Ovary (tissue), 9 donors: Measurements from ENCODE around the gene POC1B. TPM values are rescaled to one million over a fixed set of nuclear protein-coding genes. Genes with fewer than 3 reads are reported as not detected.

Experiments used
- DNase-seq, 5 donors: peaks; one replicate each; pipeline ENCODE4 v3.0.0-alpha.2; 2019 to 2020
- H3K27ac ChIP-seq, 2 donors: fragments of 200-600 bp; one replicate each; pipeline versions ENCODE4 v1.5.1 to v1.8.0; 2019 to 2022
- H3K27me3 ChIP-seq: fragments of 200-600 bp; one replicate; pipeline ENCODE4 v1.8.0; 2022
- H3K36me3 ChIP-seq: fragments of 200-600 bp; sonication (generic); one replicate; pipeline ENCODE4 v1.5.1; 2019
- H3K4me1 ChIP-seq: one replicate; pipeline ENCODE4 v1.8.1; 2013; ENCODE audit warnings: mild to moderate bottlenecking, moderate library complexity; ENCODE audit not compliant: insufficient read depth
- H3K4me3 ChIP-seq: fragments of 200-600 bp; sonication (generic); one replicate; pipeline ENCODE4 v1.5.1; 2017
- H3K9me3 ChIP-seq, 2 donors: fragments of 200-600 bp in 1 of 2; sonication (generic) in 1 of 2; one replicate each; pipeline versions ENCODE4 v1.5.1 to v1.8.1; 2013 to 2019; ENCODE audit warnings: mild to moderate bottlenecking in 1 of 2, moderate library complexity in 1 of 2
- CTCF ChIP-seq, 3 donors: fragments of 450-650 bp in 2 of 3; fragments of 200-600 bp in 1 of 3; IDR thresholded peaks; one replicate each; pipeline versions ENCODE4 v1.5.1 to v1.8.0; 2016 to 2022; ENCODE audit warnings: antibody characterized with exemption in 3 of 3, mild to moderate bottlenecking in 1 of 3
- EP300 ChIP-seq: sonication (generic); formaldehyde crosslinking; IDR thresholded peaks from one replicate; pipeline ENCODE4 v1.6.1; 2017; ENCODE audit warnings: antibody characterized with exemption
- POLR2A ChIP-seq: fragments of 450-650 bp; IDR thresholded peaks from one replicate; pipeline ENCODE4 v1.6.1; 2017; ENCODE audit warnings: antibody characterized with exemption, mild to moderate bottlenecking, moderate library complexity
- WGBS, 3 donors: extraction: QIAGEN DNeasy Blood & Tissue Kit in 1 of 3; methylation state at CpG; one replicate each; pipeline versions ENCODE4 v1.1.5 to v1.1.7; 2013 to 2017; 5-methylcytosine and 5-hydroxymethylcytosine counted together
- intact Hi-C, 4 donors: fragments of 100-400 bp; cut with DNase I; formaldehyde crosslinking; loops; one replicate each; pipeline versions ENCODE4 v1.11.0 to v1.15.1; 2022 to 2023
- polyA plus RNA-seq, 2 donors: library from polyadenylated mRNA; stranded (reverse); fragments of 200-250 nt in 1 of 2; fragments of 350-450 nt in 1 of 2; fragmentation: Illumina TruSeq in 1 of 2; extraction: RNeasy Lipid Tissue Mini Kit (QIAGEN cat#74804) in 1 of 2; gene quantifications; one replicate each; pipeline ENCODE4 v1.2.3, GENCODE V29; 2013 to 2014
- total RNA-seq, 7 donors: library from RNA; depleted of rRNA in 2 of 7; stranded (reverse); fragments of >200 nt in 2 of 7; fragmentation: NEBNext Ultra II Directional in 3 of 7; extraction: Animal tissue kit (Norgen Biotek cat#: 25700) in 3 of 7; gene quantifications; one replicate each; pipeline versions ENCODE4 v1.1.0 to v1.2.4, GENCODE V29; 2016 to 2023
- donor health status: DM: no; HTN: no; CAD: no; lungs with moderate emphysema.
- donor health status: DM: no; HTN: no; CAD: no.
- donor health status: Bipolar disorder and iron deficiency.
- donor health status: DM: yes; HTN: yes; CAD: no.
- donor health status: DM: no; HTN: no; CAD: no.
- donor health status: DM: yes; HTN: yes; CAD: no.

Gene POC1B
- total and polyA plus RNA-seq, 9 donors, result 8.5 to 29.2 (median 13.8) TPM

- no peaks in the 10 kb centered on the region for H3K36me3 ChIP-seq
- 58 to 67% (median 60%) methylated on average over 2 of the region's 2 CpGs for WGBS, 3 donors
- H3K9me3 ChIP-seq, result no peaks in the 10 kb centered on the region
- H3K27ac ChIP-seq, result no peak overlapping the region
- H3K27me3 ChIP-seq, result no peaks in the 10 kb centered on the region
- DNase-seq, result no peak
- intact Hi-C loops, result loop anchor here in 3 of 4 donors (10.0 kb wide), 1 partner anchor 52 kb away; the partner anchor contains the start of genes GALNT4 (in 3 of the 3) and POC1B (in 3 of the 3)
- no peak overlapping the region for H3K4me3 ChIP-seq
- H3K4me1 ChIP-seq, result peaks cover 5% of the 10 kb centered on the region
- TF ChIP-seq CTCF (IDR thresholded peaks at IDR 0.05), result no peak
These were observed 53.3 kb downstream of the POC1B start for GRCh38 chr12:89472508-89472907.

- Histone ChIP-seq H3K4me1 (peaks cover 4% of the 10 kb centered on the region), H3K27me3 (no peaks in the 10 kb centered on the region), H3K36me3 (no peaks in the 10 kb centered on the region), H3K9me3 (no peaks in the 10 kb centered on the region), H3K4me3 (no peak overlapping the region), H3K27ac (no peak overlapping the region)
- no peak for DNase-seq
- TF ChIP-seq EP300 (no peak), CTCF (IDR thresholded peaks at IDR 0.05) (no peak), POLR2A (no peak)
- intact Hi-C loops, result loop anchor here in 3 of 4 donors (10.0 kb wide), 1 partner anchor 54 kb away; the partner anchor contains the start of genes GALNT4 (in 3 of the 3) and POC1B (in 3 of the 3)
- 37 to 56% (median 41%) methylated on average over 3 of the region's 3 CpGs for WGBS, 3 donors
These were observed 54.9 kb downstream of the POC1B start for GRCh38 chr12:89470741-89471509.

GRCh38 chr12:89469361-89469760, 56.5 kb downstream of the POC1B start:
- Histone ChIP-seq H3K4me3 (no peak overlapping the region), H3K36me3 (no peaks in the 10 kb centered on the region), H3K9me3 (no peaks in the 10 kb centered on the region), H3K4me1 (peaks cover 2% of the 10 kb centered on the region), H3K27me3 (no peaks in the 10 kb centered on the region), H3K27ac (no peak overlapping the region)
- 82 to 85% (median 83%) methylated on average over 3 of the region's 3 CpGs for WGBS, 3 donors
- DNase-seq, result no peak
- intact Hi-C loops, result loop anchor here in 2 of 4 donors (10.0 kb wide), 2 partner anchors 125 to 415 kb away; no protein-coding TSS in a partner anchor
- no peak for TF ChIP-seq POLR2A

GRCh38 chr12:89468648-89469326, 57.1 kb downstream of the POC1B start:
- intact Hi-C loops, result loop anchor here in 2 of 4 donors (10.0 kb wide), 2 partner anchors 124 to 414 kb away; no protein-coding TSS in a partner anchor
- no peaks in the 10 kb centered on the region for H3K9me3 ChIP-seq

More at GRCh38 chr12:89468648-89469326, 57.1 kb downstream of the POC1B start:
- TF ChIP-seq EP300, result no peak
- TF ChIP-seq POLR2A, result no peak
- no peak for TF ChIP-seq CTCF (IDR thresholded peaks at IDR 0.05)
- Histone ChIP-seq H3K27me3 (no peaks in the 10 kb centered on the region), H3K36me3 (no peaks in the 10 kb centered on the region), H3K4me3 (no peak overlapping the region), H3K4me1 (peaks cover 2% of the 10 kb centered on the region), H3K27ac (no peak overlapping the region)
- no peak for DNase-seq
- WGBS, 3 donors, result 90 to 92% (median 90%) methylated on average over 4 of the region's 4 CpGs
